Fibroblast of skin of right quadriceps (primary cell): Measurements from ENCODE around the gene TTC7B.

ENCODE experiments used
- DNase-seq: peaks from one replicate; pipeline ENCODE4 v3.0.0-alpha.2; 2013

Gene TTC7B

DNA sequence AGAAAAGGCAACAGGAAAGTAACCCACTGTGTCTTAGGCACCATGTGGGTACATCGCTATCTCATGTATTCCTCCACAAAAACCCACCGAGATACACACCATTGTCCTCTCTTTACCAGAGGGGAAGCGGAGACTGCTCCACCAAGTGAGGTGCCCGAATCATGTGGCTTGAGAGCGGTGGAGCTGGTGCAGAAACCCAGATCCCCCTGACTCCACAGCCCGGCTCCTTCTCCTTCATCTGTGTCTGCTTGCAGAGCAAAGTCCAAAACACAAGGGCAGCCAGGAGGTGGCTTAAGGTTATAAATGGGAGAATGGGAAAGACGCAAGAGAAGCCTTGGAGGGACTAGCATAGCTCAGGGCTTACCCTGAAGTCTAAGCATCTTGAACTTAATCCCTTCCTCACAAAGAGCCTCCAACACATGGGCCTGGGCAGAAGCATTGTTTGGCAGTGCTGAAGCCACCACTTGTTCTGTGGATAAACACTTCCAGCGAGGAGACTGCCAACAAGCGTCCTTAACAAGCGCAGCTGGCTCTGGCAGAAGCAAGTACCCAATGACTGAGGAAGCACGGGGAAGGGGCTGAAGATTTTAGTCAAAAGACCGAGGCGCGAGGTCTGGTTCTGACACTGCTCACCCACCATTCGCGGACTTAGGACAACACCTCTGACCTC is 83.0 kb downstream of the TTC7B start:
- DNase-seq, result no peak

DNA sequence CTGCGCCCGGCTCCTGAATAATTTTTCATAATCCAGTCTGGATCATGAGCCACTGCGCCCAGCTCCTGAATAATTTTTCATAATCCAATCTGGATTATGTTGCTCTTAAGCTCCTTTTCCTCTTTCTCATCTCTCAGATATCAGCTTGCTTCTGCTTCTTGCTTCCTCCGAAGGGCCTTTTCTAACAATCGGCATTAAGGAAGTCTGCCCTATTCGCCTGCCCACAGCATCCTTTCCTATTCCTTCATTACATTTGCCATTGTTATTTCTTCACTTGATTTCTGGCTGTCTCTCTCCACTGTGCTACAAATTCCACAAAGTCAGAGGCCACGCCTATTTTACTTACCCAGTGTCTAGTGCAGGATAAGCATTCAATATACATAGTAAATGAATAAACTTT is 83.5 kb downstream of the TTC7B start:
- DNase-seq, result no peak

DNA sequence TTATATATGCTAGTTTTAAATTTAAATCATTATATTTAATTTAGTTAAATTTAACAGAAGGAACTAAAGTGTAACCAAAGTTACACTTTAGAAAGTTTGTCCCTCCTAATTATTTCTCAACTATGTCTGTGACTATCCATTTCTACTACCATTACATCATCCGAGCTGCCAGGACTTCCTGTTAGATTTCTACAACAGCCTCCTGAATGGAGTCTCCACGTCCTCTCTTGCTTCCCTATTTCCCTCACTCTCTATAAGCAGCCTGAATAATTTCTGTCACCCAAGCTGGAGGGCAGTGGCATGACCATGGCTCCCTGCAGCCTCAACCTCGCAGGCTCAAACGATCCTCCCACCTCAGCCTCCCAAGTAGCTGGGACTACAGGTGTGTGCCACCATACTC is 84.1 kb downstream of the TTC7B start:
- DNase-seq, result no peak

DNA sequence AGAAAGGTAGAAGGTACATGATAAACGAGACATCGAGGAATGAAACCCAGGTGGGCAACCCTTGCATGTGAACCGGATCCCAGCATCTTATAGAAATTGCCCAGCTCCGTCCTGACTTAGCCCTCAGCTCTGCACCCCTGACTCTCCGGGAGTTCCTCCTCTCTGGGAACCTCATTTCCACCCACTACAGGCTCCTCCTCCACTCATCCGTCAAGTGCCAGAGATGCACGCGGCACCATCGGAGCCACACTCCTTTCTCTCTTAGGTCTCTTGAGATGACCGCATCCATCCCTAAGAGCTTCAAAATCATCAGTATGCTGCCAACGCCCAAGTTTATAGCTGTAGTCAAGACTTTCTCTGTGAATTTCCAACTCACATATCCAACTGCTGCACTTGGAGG is 84.7 kb downstream of the TTC7B start:
- DNase-seq, result no peak

DNA sequence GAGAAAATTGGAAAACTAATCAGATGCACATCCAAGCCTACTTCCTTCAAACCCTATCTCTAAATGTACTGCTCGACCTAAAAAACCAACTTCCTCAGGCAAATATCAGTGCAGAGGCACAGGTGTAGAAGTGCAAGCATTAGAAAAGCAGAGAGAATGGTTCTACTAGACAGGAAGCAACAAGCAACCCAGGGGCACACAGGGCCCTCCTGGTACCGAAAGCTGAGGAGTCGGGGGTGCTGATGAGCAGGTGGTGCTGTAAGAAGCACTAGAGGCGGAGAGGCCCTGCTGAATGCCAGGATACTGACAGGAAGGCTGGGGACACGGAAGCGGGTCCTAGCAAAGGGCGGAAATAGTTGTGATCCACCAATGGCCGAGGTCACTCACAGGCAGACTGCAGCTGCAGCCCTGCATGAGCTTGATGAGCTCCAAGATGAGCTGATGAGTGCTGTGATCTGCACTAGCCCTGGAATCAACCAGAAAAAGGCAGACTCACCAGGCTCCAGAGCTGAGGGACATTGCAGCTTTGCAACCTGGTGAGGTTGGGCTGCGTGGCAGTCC is 85.9 kb downstream of the TTC7B start:
- DNase-seq, result no peak

DNA sequence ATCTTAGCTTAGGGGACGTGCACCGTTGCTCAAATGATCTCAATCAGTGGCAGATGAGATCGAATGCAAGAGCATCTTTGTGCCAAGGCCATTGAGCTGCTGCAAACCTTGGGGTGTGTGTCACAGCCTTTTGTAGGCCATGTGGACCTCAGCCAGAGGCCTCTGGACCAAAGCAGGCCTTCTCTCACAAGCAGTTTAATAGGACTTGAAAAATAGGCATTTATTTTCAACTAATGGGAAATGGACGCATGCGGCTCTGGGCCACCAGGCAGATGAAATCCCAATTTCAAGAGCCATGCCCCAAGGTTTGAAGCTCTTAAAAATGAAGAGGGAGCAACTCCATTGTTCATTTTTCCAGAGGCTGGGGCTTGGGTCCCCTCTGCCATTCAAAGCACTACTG is 87.3 kb downstream of the TTC7B start:
- no peak for DNase-seq

DNA sequence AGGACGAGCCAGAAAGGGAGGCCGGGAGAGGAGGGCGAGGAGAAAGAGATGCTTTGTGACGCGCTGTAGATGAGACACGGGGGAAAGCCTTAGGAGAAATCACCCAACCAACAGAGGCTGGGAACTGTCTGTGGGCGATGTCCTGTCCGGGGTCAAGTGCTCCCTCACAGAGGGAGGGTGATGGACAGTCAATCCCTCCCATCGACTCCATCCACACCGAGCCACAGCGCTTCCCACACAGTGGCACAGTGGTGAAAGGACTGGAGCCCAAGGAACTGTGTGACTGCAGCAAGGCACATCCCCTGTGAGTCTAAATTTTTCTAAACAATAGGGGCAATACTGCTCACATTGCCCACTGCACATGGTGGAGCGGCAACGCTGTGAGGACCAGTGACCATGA is 89.1 kb downstream of the TTC7B start:
- DNase-seq, result no peak

DNA sequence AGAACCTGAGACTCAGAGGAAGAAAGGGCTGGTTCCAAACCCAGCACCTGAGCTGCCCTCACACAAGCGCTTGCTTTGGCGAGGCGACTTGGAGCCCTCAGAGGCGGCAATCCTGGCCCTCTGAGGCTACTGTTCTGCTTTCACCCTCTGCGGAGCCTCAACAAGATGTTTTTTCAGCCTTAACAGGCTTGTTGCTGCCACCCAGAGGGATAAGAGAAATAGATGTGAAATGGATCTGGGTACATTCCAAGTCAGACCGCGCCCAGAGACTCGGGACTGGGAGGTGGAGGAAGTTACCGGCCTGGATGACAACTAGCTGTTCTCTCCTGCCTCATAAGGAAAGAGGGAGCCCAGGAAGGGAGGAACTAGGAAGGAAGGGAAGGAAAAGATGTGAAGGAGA is 89.6 kb downstream of the TTC7B start:
- peak; percentile 64 for DNase-seq

DNA sequence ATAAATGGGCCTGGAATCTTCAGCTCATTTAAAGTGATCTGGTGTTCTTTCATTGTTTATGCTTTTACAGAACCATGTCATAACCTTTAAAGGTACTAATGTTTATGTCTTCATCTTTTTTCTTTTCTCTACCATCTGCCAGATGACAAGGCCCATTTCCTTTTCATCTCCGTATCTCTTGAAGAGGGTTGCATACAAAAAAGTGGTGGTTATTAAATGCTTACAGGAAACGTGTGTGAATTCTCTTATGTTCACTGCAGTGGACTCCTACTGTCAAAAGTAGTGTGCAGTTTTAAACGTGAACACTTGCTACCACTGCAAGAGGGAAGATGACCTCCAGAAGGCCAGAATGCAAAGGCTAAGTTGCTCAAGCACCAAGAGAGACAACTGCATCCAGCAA is 91.4 kb downstream of the TTC7B start:
- DNase-seq, result no peak

DNA sequence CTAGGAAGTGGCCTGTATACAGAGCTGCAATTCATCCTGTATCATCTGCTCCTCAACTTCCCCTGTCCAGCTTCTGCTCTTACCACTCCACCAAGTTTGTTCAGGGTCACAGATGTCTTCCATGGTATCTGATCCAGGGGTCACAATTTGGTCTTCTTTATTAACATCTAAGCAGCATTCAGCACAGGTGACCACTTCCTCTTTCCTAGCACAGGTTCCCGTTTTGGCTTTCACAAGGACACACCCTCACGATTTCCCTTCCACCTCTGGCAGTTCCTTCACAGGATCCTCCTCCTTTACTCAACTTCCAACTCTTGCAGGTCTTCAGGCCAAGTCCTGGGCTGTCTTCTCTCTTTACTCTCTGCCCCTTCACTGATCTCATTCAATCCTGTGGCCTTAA is 93.6 kb downstream of the TTC7B start:
- DNase-seq, result no peak

DNA sequence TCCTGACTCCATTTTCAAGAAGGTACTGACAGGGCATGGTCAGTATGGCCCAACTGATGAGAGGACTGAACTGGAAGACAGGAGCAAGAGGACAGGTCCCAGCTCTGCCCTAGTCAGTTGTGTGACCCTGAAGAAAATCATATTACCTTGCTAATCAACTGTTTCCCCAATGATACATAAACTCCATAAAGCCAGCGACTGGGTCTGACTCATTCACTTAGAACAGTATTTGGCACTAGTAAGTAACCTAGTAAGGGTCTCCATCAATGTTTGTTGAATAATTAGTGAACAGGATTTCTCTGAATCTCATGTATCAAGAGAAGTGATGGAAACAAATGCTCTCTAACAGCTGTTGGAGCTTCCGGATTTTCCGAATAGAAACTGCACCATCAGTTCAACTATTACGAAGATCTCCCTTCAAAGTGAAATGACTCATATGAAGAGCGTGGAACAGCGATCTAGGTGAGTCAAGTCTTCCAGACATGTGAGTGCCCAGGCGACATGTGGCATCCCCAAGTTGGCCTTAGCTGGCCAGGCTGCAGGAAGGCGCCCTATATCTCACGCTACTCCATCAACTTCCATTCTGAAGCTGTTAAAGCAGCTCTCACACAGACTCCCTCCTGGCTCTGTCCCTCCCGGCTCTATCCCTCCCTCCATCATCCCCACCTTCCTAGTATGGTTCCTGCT is 94.5 kb downstream of the TTC7B start:
- DNase-seq, result peak; percentile 12

DNA sequence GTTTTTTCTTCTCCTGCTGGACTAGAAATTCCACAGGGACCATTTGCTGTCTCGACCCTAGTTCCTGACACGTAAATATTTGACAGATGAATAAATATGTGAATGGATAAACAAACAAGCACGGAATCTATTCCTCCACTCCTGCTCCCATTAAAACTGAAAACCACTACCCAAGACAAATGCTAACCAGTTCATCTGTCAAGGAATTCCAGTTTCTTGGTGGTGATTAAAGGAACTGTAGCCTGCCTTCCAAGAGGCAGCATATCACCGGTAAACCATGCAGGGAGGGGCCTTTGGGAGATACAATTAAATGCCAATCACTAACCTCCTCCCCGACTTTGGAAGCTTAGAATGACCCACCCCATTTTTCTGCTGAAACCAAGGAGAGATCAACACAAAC is 95.4 kb downstream of the TTC7B start:
- no peak for DNase-seq

DNA sequence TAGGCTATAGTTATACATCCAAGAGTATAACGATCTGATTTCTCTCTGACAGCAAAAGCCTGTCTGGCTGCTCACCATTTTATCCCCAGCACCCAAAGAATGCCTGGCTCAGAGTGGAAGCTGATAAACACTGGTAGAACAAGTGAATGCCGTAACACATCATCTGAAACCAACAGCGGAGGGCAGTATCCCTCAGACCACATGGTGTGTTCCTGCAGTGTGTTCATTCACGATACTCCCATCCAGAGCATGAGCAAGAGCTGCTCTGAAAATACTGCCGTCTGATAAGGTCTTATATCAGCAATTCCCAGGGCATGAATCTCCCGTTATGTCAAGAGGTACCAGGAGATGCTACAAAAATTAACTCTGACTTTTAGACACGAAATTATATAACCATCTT is 95.9 kb downstream of the TTC7B start:
- DNase-seq, result no peak

DNA sequence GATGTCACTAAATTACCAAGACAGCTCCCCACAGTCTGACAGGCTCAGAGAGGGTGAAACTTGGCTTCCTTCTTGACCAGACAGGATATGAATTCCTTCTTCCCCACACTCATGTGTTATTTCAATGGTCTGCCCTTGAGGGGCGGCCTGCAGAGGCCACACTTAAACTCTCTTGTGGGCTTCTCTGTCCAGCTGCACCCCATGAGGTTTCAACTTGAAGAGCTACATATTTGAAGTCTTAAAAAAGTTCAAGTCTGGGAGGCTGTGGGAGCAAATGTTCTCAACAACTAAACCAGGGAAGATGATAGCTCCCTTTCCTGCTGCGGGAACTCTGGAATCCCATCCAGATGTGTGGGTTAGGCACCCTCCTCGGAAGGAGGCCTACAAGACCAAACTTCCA is 98.3 kb downstream of the TTC7B start:
- peak; percentile 46 for DNase-seq

DNA sequence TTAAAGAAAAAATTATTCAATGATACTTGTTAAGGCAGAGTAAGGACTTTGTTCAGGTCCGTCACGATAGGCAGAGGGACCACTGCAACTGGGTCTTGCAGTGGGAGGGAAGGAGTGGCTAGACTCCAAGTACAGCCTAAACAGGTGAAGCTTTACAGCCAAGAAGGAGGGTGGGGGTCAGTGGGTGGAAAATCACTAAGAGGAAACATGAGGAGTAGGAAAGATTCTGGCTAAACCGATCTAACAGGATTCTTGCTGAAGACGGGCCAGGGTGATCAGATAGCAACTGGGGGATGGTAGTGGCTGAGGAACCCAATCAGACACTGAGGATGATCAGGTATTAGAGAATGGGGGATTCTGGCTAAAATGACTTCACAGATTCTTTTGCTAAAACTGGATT is 100.2 kb downstream of the TTC7B start:
- DNase-seq, result no peak

DNA sequence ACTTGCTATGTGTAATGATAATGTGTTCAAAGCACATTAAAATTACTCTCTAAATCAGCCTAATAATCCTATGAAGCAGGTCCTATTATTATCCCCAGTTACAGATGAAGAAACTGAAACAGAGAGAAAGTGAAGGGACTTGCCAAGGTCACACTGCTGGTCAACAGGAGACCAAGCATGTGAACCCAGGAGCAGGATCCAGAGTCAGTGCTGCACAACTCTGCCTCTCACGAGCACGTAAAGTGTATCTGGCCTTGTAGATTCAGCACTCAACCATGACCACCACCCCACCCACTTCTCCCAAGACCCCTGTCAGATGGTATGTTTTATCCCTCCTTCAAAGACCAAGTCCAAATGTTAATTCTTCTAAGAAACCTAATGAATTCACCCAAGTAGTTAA is 100.7 kb downstream of the TTC7B start:
- DNase-seq, result no peak

DNA sequence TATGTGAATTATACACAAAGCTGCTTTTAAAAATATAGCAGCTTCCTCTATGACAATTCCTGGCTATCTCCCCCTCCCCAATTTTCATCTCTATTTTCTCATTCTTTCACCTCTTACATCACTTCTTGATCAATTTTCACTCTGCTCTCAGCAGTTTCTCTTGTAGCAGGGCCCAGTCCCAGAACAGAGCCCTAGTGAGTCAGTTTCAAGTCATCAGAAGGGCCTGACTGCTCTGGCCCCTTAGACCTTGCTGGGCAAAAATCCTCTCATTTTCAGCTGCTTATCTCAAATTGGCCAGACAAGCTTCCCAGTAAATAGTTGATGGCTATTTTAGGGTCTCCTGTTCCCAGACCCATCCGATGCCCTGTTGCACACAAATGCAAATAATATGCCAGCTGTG is 101.4 kb downstream of the TTC7B start:
- no peak for DNase-seq

DNA sequence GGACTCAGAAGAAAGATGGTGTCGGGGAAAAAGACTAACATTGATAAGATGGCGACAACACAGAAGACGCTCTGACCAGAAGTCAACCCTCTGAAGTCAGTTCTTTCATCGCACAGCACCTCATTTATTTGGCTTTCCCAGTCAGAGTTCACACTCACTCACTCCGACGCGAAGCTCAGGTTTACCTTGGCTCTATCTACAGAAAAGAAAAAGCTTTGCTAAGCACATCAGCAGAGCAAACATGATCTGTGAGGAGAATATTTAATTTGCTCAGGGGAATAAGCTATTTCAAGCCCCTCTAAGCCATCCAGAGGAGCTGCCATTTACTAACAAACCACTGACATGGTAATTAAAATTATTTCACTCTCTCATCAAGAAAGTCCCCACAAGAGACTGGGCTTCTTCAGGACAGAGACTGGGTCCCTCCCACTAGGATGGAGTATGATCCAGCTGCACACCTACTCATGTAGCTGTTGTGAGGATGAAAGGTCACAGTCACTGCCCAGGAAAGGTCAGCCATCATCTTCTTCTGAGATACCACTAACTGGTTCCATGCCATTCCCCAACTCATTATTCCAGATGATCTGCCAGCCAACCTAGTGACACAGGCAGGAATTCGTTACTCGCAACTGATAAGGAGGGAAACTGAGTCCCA is 111.4 kb downstream of the TTC7B start:
- no peak for DNase-seq

DNA sequence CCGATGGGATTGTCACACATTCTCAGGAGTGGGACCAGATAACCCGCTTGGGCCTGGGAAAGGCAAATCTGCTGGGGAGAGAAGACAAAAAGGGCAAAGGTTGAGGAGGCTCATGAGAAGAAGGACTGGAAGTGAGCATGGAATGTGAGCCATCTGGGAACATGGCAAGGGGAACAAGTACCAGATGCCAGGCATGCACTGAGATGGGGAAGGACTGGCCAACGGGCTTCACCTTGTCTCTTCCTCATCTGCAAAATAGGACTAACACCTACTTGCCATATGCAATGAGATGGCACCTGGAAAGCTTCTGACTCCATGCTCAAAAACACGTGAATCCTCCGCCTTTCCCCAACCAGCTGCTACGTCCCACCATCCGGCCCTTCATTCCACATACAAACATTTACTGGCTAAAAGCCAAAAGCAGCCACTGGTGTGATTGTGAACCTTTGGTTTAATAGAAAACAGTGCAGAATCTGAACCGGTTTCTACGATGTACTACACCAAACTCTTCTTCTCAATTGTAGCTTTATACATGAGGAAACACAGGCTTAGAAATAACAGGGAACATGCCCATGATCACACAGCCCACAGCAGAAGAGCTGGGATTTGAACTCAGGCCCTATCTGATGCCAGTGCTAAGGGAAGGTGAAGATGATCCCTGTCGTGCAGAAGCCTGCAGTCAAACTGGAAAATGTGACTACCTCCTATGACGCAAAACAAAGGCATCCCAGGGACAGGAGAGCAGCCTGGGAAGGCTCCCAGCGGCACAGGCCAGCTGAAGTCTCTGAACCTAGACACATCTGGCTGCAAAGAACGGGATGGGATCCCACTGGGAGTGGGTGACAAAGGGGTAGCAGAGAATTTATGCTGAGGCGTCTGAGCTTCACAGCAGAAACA is 112.1 kb downstream of the TTC7B start:
- peak; percentile 18 for DNase-seq

DNA sequence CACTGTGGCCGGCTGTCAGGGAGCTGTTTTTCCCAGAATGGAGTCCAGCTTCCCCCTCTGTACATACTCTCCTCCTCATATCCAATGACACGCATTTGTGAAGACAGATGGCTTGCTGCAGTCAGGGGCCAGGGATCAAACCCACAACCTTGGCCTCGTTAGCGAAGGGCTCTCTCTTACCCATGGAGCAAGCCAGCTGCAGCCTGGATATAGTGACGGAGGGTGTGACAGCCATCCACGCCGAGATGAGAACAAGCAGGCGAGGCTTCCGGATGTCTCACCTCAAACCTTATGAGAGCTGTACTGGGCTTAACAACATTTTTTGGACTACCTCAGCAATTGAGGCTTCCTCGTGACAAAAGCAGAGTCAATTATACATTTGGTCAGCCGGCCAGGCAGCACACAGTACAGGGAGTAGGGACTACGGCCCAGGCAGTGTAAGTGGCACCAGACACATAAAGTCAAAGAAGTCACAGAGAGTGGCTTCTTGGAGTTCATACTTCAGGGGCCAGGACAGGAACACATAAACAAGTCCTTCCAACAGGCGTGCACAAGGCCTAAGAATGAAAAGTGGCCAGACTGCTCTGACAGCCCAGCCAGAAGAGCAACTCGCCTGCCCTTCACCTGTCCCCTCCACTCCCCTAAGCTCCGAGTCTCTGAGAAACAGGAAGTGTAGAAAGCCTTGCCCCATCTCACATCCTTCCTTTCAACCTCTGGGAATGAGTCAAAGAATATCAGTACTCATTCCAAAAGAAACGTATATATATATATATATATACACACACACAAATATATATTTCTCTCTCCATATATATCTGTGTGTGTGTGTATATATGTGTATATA is 115.1 kb downstream of the TTC7B start:
- DNase-seq, result no peak

DNA sequence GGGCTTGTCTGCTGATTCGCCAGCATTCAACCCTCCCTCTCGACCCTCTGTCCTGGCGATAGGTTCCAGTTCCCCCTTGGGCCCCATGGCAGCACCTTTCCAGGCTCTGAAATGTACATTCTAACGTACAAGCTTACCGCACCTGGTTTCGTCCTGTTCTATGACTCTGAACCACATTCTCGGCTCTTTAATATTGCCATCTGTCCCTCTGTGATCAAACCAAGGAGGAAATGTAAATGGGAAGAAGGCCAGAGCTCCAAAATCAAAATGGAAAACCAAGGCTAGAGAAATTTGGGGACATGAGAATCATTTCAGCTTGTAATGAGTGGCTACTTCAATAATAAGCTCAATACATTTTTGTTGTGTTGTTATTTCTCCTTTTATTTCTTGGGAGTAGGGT is 117.2 kb downstream of the TTC7B start:
- no peak for DNase-seq

DNA sequence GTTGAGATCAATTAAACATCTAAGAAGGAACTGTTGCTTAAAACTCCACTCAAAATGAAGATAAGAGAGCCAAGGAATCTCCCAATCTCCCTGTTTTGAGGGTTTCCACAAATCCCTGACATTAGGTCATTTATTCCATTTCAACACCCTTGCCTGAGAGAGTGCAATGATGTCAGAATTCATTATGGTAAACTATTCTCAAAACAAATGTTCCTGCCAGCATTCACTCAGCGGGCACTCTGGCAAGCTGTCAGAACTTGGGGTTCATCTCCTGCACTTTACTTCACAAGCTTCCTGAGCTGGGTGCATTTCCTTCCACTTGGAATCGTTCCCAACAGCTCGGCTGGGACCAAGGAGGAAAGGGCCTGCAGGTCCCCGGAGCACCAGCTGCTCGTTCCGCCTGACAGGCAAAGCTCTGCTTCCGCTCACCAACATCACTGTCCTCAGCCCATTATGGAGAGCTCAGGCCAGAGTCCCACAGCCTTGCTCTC is 117.8 kb downstream of the TTC7B start:
- DNase-seq, result peak; percentile 47
